ENCODE data around the gene ZNF341. TPM values are rescaled to one million over a fixed set of nuclear protein-coding genes. Genes with fewer than 3 reads are reported as not detected.

The ZNF341 gene
- total and polyA plus RNA-seq, 8 donors, result 0.58 to 6.2 (median 1.9) TPM

- WGBS, 5 donors, result 82 to 89% (median 86%) methylated on average over 7 of the region's 7 CpGs
- H3K36me3 ChIP-seq, result no peaks in the 10 kb centered on the region
- intact Hi-C loops (cut with DNase I; ENCODE audit: low total_unique reads), result no loop called here
- no peaks in the 10 kb centered on the region for H3K27me3 ChIP-seq
- no peak for DNase-seq
- no peak overlapping the region for H3K4me3 ChIP-seq
- TF ChIP-seq POLR2A (IDR thresholded peaks at IDR 0.05), result no peak
- no peak for TF ChIP-seq POLR2AphosphoS5 (IDR thresholded peaks at IDR 0.05)
- no peak for TF ChIP-seq EP300 (IDR thresholded peaks at IDR 0.05)
- TF ChIP-seq, protein P1, sequence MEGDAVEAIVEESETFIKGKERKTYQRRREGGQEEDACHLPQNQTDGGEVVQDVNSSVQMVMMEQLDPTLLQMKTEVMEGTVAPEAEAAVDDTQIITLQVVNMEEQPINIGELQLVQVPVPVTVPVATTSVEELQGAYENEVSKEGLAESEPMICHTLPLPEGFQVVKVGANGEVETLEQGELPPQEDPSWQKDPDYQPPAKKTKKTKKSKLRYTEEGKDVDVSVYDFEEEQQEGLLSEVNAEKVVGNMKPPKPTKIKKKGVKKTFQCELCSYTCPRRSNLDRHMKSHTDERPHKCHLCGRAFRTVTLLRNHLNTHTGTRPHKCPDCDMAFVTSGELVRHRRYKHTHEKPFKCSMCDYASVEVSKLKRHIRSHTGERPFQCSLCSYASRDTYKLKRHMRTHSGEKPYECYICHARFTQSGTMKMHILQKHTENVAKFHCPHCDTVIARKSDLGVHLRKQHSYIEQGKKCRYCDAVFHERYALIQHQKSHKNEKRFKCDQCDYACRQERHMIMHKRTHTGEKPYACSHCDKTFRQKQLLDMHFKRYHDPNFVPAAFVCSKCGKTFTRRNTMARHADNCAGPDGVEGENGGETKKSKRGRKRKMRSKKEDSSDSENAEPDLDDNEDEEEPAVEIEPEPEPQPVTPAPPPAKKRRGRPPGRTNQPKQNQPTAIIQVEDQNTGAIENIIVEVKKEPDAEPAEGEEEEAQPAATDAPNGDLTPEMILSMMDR (IDR thresholded peaks at IDR 0.05), result no peak
- no peaks in the 10 kb centered on the region for H3K9me3 ChIP-seq
- H3K4me1 ChIP-seq, result peaks cover 85 to 97% (median 93%) of the 10 kb centered on the region in 4 donors
- no peak overlapping the region for H3K27ac ChIP-seq
Measured at GRCh38 chr20:33840160-33840559, 108.4 kb downstream of the ZNF341 start.

GRCh38 chr20:33840759-33841435 is 109.1 kb downstream of the ZNF341 start:
- 19 to 31% (median 26%) methylated on average over 4 of the region's 4 CpGs for WGBS, 5 donors
- DNase-seq, result peak in 1 of 2 donors; percentile 45
- intact Hi-C loops (cut with DNase I; ENCODE audit: low total_unique reads), result no loop called here
- H3K36me3 ChIP-seq, result no peaks in the 10 kb centered on the region
- H3K27me3 ChIP-seq, result no peaks in the 10 kb centered on the region
- peak overlapping the region in 2 of 5 donors; percentile 9 to 21 for H3K27ac ChIP-seq
- no peak overlapping the region for H3K4me3 ChIP-seq
- TF ChIP-seq POLR2A (IDR thresholded peaks at IDR 0.05) (no peak), POLR2AphosphoS5 (IDR thresholded peaks at IDR 0.05) (no peak), EP300 (IDR thresholded peaks at IDR 0.05) (no peak)
- TF ChIP-seq, protein P1 (IDR thresholded peaks at IDR 0.05), result no peak
- H3K9me3 ChIP-seq, result no peaks in the 10 kb centered on the region
- H3K4me1 ChIP-seq, result peaks cover 81 to 100% (median 91%) of the 10 kb centered on the region in 4 donors

GRCh38 chr20:33841436-33841799 is 109.6 kb downstream of the ZNF341 start:
- Histone ChIP-seq H3K27me3 (no peaks in the 10 kb centered on the region), H3K36me3 (no peaks in the 10 kb centered on the region), H3K4me1 (peaks cover 80 to 100% (median 90%) of the 10 kb centered on the region in 4 donors), H3K9me3 (no peaks in the 10 kb centered on the region), H3K27ac (peak overlapping the region in 1 of 5 donors; percentile 9), H3K4me3 (no peak overlapping the region)
- no peak for TF ChIP-seq POLR2AphosphoS5 (IDR thresholded peaks at IDR 0.05)
- TF ChIP-seq, protein P1 (IDR thresholded peaks at IDR 0.05), result no peak
- TF ChIP-seq POLR2A (IDR thresholded peaks at IDR 0.05), result no peak
- TF ChIP-seq EP300 (IDR thresholded peaks at IDR 0.05), result no peak
- 55 to 64% (median 61%) methylated on average over 4 of the region's 4 CpGs for WGBS, 5 donors
- intact Hi-C loops (cut with DNase I; ENCODE audit: low total_unique reads), result no loop called here
- no peak for DNase-seq

Other genes with a start within 250 kb of the ZNF341 start
- 10 to 100 TPM; 11.1 to 29.9 (median 14.8) TPM for gene CBFA2T2, start 241.9 kb upstream of the ZNF341 start, total RNA-seq
- gene CBFA2T2, start 241.9 kb upstream of the ZNF341 start, polyA plus RNA-seq, result 1 to 10 TPM; 2.9 to 5.8 (median 4.0) TPM
- gene C20orf144, start 69.7 kb upstream of the ZNF341 start, total RNA-seq, result not detected
- under 1 TPM in 2 of 3 donors, not detected in 1; 0.19 to 0.31 TPM for gene C20orf144, start 69.7 kb upstream of the ZNF341 start, polyA plus RNA-seq
- gene ACTL10, start 65.1 kb upstream of the ZNF341 start, total RNA-seq, result 10 to 100 TPM in 1 of 5 donors, 1 to 10 TPM in 3, not detected in 1; 1.1 to 12.3 (median 1.3) TPM
- gene ACTL10, start 65.1 kb upstream of the ZNF341 start, polyA plus RNA-seq, result 1 to 10 TPM; 1.4 to 2.9 (median 2.4) TPM
- gene NECAB3, start 57.6 kb upstream of the ZNF341 start, total RNA-seq, result 100 to 1,000 TPM in 3 of 5 donors, 10 to 100 TPM in 2; 28.1 to 335 (median 113) TPM
- 10 to 100 TPM; 31.4 to 60.0 (median 51.3) TPM for gene NECAB3, start 57.6 kb upstream of the ZNF341 start, polyA plus RNA-seq
- 10 to 100 TPM in 2 of 5 donors, 1 to 10 TPM in 3; 2.3 to 24.9 (median 4.2) TPM for gene E2F1, start 45.6 kb upstream of the ZNF341 start, total RNA-seq
- 1 to 10 TPM; 2.3 to 8.1 (median 4.9) TPM for gene E2F1, start 45.6 kb upstream of the ZNF341 start, polyA plus RNA-seq
- gene PXMP4, start 11.7 kb upstream of the ZNF341 start, total RNA-seq, result 10 to 100 TPM in 2 of 5 donors, 1 to 10 TPM in 2, under 1 TPM in 1; 0.72 to 36.8 (median 6.1) TPM
- 1 to 10 TPM; 4.0 to 5.9 (median 5.4) TPM for gene PXMP4, start 11.7 kb upstream of the ZNF341 start, polyA plus RNA-seq
- gene CHMP4B, start 79.4 kb downstream of the ZNF341 start, total RNA-seq, result 100 to 1,000 TPM in 1 of 5 donors, 10 to 100 TPM in 4; 48.4 to 119 (median 75.0) TPM
- gene CHMP4B, start 79.4 kb downstream of the ZNF341 start, polyA plus RNA-seq, result 100 to 1,000 TPM; 117 to 166 (median 118) TPM